GM21619 (cell line): Measurements from ENCODE around the gene SPATA25.
"Not testable (repeated sequence)": the region's sequence is repeated elsewhere in the genome, so short reads cannot be mapped to it uniquely, and the experiment has no call there.

Experiments
- ATAC-seq: cut with Tn5 transposase; IDR thresholded peaks from one replicate; pipeline ENCODE4 v1.9.1; 2021; ENCODE audit not compliant: unreplicated experiment

Gene SPATA25

DNA sequence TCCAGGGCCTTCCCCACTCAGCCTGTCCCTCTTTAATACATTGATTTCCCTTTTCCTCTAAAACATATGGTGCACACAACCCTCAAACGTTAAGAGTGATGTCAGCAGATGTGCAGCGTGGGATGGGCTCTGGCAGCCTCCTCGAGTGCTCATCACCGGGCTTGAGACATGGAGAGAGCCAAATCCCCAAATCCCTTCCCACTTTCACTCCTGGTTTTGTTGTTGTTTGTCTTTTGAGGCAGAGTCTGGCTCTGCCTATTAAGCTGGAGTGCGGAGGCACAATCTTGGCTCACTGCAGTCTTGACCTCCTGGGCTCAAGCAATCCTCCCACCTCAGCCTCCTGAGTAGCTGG lies 30.3 kb upstream of the SPATA25 start:
- ATAC-seq = no peak

DNA sequence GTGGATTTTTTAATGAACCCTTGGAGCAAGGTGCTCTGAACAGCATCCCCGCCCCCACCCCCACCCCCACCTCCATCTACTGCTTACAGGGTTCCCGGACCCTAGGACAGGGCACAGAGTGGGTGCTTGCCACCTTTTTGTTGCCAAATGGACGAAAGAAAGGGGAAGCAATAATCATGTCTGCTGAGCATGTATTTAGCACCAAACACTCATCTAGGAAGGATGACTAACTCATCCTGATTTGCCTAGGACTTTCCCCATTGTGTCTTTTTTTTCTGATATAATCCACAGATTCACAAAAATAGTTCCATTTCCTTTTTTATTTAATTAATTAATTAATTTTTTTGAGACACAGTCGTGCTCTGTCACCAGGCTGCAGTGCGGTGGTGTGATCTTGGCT lies 25.7 kb upstream of the SPATA25 start:
- no peak for ATAC-seq

DNA sequence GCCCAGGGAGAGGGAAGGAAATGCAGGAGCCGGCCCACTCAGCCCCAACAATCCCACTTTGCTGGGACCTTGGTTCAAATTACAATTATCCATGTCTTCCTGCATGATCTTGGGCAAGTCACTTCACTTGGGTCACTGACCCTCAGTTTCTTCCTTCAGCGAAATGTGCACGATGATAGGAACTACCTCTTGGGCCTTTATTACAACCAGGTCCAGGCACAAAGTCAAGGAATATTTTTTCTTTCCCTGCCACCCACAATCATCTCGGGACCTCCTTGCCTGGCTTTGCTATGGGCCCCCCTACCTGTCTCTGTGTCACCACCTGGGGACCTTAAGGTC lies 24.9 kb upstream of the SPATA25 start:
- no peak for ATAC-seq

DNA sequence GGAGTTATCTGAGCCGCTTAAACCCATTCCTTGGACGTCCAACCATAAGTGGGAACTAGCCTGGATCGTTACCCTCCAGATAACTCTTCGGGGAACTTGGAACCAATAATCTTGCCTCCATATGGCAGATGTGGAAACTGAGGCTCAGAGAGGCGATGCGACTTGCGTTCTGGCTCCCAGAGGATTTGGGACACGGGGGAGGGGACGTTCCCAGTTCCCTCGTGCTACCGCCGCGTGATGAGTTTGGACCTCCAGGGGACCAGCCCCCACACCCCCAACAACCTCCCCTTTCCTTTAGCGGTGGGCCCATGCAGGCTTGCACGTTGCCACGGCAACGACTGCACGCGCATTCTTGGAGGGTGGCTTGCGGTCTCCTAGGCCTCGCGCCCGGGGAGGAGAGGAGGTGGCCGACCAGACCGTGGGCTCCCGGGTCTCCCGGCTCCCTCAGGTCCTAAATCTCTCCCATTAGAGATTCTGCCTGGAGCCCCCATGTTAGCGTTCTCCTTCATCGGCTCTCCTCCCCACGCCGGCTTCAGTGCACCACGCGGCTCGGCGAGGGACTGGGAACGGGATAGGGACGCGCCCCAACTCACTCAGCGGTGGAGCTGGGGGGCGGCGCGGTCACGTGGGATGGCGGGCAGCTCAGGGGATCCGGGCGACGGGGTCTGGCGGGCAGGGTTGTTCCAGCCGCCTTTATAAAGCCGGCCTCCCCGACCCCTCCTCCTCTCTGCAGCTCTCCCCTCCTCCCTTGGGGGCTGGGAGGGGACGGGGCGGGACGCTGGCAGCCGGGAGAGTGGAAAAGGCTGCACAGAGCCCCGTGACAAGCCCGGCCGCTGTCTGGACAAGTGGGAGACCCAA lies 24.3 kb upstream of the SPATA25 start, which contains the start of gene PLTP:
Gene PLTP, minus strand, starts transcription at position 670 of the 858 bp plus-strand sequence. CDS start 703 bp downstream, outside the sequence.
- no peak for ATAC-seq

DNA sequence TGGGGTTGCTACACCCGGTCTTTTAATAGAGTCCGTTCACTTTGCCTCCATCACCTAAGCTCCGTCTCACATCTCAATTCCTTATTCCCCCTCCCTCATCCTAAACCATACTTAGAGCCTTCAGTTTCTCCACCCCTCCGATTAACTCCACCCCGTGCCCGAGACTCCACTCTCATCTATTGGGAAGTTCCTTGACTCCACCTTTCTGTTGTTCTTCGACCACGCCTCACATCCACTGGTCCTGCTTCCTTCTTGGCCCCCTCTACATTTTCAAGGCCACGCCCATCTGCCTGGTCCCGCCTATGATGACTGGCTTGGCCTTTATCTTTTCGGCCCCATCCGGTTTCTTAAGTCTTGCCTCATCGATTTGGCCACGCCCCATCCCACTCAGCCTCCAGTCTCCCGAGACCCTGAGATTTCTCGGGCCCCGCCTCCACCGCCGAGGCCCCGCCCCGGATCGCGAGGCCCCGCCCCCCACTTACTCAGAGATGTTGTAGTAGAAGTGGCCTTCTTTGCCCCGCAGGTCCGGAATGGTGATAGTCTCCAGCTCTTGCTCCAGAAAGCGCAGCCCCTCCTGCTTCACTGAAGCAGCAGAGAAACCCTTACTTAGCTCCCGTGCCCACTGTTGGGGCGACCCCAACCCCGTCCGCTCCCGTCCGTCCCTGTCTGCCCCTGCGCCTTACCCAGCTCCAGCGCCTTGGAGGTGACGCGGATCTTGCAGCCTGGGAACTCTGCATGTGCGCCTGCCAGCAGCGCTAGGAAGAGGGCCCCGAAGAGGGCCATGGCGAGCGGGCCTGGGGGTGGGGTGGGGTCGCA lies 23.5 kb upstream of the SPATA25 start:
- ATAC-seq = peak; percentile 89

DNA sequence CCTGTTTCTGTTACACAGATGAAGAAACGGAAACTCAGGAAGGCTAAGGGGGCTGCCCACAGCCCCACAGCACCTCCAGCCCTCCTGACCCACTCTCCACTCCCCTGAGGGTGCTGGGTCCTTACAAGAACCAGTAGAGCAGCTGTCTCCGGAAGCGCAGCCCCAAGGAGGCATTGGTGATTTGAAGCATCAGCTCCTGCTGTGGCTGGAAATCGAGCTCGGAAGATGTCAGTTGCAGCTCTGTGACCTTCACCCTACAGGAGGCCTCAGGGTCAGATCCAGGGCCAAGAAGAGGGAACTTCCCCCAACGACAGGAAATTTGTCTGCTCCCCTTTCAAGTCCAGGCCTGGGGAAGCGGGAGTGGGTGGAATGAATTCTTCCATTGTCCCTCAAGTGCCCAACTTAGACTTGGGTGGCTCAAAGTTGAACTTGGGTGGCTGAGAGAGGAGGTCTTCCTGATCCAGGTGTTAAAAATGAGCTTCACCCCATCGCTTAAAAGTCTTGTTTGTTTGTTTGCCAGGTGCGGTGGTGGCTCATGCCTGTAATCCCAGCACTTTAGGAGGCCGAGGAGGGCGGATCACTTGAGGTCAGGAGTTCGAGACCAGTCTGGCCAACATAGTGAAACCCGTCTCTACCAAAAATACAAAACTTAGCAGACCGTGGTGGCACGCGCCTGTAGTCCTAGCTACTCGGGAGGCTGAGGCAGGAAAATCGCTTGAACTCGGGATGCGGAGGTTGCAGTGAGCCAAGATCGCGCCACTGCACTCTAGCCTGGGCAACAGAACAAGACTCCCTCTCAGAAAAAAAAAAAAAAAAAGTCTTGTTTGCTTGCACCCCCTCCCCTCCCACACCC lies 22.6 kb upstream of the SPATA25 start:
- ATAC-seq = no peak

DNA sequence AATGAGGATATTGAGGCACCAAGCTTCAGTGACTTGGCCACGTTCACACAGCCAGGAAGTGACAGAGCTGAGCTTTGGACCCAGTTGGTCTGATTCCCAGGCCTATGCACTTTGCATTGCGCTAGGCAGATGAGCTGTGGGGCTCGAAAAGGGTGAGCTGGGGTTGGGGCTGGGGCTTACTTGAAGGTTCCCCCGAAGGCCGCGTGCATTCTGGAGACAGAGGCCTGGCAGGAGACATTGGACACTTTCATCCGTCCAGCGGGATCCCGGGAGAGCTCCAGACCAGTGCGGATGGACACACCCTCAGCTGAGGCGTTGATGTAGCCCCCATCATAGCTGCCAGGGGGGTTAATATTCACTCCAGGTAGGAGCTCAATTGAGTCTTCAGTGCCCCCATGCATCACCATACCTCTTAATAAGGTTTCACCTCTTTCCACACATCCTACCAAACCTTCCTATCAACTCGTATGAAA lies 21.9 kb upstream of the SPATA25 start:
- ATAC-seq = no peak

DNA sequence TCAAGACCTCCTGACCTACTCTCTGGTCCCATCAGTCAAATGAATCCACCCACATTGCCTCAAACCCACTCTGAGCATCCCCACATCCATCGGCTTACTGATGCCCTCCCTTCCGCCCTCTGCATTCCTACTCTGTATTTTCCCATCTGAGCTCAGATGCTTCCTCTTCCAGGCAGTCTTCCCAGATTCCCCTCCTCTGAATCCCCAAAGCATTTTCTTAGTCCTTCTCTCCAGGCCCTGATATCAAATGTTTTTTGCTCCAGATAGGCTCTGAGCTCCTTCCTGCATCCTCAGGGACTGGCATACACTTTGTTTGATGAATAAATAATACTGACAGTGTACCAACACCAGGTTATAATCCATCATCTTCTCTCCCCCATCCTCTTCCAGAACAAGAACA lies 20.7 kb upstream of the SPATA25 start:
- no peak for ATAC-seq

DNA sequence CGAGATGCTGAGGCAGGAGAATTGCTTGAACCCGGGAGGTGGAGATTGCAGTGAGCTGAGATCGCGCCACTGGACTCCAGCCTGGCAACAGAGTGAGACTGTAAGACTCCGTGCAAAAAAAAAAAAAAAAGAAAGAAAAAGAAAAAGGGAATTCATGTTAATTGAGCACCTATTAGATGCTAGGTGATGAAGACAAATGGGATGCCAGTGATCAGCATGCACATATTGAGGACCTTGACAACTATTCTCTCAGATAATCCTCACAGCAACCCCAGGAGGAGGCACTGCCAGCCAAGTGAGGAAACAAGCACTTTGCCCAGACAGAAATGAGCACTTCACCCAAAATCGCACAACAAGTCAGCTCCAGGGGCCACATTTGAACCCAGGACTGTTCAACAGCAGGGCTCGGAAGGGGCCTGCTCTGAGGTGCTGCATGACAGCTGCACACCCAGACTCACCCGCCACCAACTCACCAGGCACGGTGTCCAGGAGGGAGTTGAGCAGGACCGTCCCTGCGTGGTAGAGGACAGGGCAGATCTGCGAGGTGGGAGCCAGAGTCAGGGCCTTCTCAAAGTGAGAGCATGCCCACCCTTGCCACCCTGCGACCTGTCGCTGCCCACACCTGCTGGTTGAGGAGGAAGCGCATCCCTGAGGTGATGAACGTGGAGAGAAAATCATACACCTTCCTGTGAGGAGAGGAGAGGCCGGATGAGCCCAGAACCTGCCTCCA lies 20.0 kb upstream of the SPATA25 start:
- no peak for ATAC-seq

DNA sequence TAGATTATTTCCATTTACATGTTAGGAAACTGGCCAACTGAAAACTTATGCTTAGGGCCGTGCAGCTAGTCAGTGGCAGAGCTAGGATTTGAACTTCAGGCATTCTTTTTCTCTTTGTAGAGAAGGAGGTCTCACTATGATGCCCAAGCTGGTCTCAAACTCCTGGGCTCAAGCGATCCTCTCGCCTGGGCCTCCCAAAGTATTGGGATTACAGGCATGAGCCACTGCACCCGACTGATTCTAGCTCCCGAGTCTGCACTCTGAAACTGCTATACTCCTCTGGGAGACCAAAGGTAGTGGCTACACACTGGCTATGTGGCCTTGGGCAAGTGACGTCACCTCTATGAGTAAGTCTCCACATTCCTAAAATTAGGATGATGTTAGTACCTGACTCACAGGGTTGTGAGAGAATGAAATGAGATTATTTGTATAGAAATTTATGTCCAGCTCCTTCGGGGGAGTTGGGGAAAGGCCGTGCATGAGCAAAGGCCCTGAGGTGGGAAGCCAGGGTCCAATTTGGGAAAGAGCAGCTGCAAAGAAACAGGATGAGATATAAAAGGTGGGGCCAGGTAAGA lies 18.2 kb upstream of the SPATA25 start:
- no peak for ATAC-seq

DNA sequence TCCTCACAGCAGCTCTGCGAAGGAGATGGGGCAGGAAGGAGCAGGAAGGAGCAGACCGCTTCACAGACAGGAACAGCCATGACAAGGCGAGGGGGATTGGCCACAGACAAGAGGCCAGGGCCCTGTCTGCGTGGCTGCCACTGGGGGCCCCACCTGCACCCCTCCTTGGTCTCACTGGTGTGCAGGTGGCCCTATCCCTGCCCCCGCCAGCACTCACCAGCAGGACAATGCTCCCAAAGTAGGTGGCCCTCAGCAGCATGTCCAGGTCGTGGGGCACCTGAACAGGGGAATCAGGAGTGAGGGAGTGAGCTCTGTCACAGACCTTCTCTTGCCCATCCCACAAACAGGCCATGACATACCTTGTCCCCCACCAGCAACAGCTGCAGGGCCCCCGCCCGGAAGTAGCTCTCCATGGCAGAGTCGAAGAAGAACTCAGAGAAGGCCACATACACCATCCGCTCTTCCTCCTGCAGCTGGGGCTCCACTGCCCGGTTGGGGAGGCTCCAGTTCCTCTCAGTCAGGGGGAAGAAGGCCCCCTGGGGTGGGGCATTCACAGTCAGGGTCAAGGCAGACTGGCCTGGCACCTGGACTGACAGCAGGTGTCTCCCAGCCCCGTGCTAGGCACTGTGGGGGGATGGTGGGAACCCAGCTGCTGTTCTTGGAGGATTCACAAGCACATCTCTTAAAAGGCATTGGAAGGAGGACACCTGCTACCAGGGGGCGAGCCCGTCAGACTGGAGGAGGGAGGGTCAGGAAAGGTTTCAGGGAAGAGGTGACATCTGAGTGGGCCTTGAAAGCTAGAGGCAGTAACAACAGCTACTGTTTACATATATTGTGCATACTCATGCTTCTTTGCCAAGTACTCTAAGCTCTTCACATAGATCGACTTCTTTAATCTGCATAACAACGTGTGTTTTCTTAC lies 17.4 kb upstream of the SPATA25 start:
- ATAC-seq = no peak

DNA sequence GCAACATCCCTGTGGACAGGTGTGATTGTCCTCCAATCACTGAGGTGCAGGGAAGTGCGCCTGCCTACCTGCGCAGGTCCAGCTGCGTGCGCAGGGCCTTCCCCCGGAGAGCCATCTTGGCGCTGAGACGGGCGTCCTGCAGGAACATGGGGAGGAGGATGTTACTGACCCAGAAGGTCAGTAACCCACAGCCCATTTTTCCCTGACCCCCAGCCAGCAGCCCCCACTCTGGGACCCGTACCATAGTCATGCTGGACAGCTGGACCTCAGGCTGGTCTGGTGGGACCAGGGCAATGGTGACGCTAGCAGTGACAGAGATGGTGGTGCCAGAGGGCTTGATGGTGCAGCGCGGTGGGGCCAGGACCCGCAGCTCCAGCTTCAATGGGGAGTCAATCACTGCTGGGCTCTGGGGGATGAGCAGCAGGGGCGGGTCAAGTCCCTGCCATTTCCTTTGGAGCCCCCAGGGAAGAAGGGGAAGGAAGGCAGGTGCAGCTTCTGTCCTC lies 14.8 kb upstream of the SPATA25 start:
- ATAC-seq = no peak

DNA sequence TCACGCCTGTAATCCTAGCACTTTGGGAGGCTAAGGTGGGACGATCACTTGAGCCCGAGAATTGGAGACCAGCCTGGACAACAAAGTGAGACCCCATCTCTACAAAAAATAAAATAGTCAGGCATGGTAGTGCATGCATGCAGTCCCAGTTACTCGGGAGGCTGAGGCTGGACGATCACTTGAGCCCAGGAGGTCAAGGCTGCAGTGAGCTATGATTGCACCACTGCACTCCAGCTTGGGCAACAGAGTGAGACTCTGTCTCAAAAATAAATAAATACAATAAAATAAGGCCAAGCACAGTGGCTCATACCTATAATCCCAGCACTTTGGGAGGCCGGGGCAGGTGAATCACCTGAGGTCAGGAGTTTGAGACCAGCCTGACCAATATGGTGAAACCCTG lies 13.9 kb upstream of the SPATA25 start:
- not testable (repeated sequence) for ATAC-seq

DNA sequence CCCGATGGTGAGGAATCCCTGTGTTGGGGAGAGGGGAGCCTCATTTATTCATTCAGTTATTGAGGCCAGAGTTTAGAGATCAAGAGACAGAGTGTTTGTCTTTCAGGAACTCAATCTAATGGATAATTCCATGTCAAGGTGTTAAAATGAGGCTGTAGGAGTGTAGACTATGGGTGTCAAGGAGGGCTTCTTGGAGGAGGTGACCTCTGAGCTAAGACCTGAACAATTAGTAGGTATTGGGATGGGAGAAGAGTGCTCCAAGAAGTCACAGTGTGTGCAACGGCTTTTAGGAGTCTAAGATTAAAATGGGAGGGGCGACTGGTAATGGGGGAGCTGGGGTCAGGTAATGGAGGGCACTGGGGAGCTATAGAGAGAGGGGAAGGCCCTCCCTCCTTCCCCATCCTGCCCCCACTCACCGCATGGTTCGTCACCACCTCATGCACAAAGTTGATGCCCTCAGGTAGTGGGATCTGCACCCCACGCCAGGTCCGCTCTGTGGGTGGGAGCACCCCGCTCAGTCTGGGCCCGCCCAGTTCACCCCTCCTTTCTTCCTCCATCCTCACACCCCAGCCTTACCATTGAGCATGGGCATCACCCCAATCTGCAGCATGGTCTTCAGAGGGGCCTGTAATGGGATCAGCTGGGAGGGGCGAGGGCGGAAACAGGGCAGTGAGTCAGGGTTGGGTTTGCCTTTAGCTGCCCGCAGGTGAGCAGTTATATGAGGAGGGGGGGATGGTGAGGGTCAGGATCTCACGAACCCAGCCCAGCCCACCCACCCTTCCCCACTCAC lies 11.8 kb upstream of the SPATA25 start:
- no peak for ATAC-seq

DNA sequence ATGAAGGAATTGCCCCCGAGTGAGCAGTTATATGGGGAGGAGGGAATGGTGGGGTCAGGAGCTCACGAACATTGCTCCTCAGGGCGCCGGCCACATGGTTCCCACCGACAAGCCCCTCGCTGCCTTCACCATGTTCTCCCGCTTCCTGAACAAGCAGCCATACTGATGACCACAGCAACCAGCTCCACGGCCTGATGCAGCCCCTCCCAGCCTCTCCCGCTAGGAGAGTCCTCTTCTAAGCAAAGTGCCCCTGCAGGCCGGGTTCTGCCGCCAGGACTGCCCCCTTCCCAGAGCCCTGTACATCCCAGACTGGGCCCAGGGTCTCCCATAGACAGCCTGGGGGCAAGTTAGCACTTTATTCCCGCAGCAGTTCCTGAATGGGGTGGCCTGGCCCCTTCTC lies 10.9 kb upstream of the SPATA25 start:
- no peak for ATAC-seq

DNA sequence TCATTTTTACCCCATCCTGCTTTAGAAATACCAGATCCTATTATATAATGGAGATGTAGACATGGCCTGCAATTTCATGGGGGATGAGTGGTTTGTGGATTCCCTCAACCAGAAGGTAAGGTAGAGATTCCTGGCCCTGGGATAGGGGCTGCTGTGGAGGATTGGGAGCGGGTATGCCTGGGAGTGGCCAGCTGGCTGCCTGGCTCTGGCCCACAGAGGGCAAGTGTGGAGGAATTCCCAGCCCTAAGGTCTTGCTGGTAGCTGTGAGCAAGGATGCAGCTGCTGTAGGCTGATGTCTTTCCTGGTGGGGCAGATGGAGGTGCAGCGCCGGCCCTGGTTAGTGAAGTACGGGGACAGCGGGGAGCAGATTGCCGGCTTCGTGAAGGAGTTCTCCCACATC lies 10.3 kb upstream of the SPATA25 start:
- no peak for ATAC-seq

DNA sequence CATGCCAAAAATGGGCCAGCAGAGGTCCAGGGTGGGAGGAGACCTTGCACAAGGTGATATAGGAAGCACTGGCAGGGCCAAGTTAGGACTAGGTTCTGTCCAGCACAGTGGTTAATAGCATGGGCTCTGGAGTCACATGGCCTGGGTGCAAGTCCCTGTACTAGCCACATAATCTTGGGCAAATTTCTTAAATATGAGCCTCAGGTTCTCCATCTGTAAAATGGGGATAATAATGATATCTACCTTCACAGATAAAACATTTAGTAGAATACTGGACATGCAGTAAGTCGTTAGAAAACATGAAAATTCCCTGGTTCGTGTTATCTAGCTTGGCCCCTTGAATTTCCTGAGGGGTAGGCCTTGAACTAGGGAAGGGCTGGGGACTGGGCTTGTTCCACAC lies 9.9 kb upstream of the SPATA25 start:
- ATAC-seq = no peak

DNA sequence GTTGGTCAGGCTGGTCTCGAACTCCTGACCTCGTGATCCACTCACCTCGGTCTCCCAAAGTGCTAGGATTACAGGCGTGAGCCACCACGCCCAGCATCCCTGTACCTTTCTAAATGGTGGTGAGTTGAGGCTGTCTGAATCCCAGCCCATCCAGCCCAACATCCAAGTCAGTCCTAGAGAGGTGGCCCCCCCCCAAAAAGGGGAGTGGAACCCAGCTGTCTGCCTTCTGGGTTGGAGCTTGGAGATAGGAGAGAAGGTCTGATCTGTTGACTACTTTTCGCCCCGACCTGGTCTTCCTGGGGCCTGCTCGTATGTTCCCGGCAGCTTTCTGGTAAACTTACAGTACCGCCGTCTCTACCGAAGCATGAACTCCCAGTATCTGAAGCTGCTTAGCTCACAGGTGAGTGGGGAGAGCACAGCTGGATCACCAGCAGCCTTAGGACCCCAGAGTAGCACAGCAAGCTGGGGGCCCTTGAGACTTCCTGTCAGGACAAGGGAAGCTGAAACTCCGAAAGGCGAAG lies 9.3 kb upstream of the SPATA25 start:
- no peak for ATAC-seq
